Left hindlimb (tissue), 1 donor: Measurements from ENCODE around the gene EIF4A3.
A peak's percentile ranks its signal among the peaks of the same experiment; 100 is the strongest.

Experiments used
- DNase-seq: peaks from one replicate; pipeline ENCODE4 v3.0.0-alpha.2; 2018

The EIF4A3 gene

GRCh38 chr17:80111702-80112470, 35.0 kb downstream of the EIF4A3 start:
- DNase-seq: no peak

GRCh38 chr17:80110927-80111701, 35.8 kb downstream of the EIF4A3 start:
- no peak for DNase-seq

GRCh38 chr17:80110447-80110812, 36.5 kb downstream of the EIF4A3 start:
- no peak for DNase-seq

GRCh38 chr17:80109713-80110446, 37.0 kb downstream of the EIF4A3 start:
- DNase-seq: no peak

GRCh38 chr17:80109066-80109660, 37.8 kb downstream of the EIF4A3 start:
- DNase-seq: no peak

- DNase-seq: no peak
Observed at GRCh38 chr17:80108036-80108971, 38.6 kb downstream of the EIF4A3 start.

DNA sequence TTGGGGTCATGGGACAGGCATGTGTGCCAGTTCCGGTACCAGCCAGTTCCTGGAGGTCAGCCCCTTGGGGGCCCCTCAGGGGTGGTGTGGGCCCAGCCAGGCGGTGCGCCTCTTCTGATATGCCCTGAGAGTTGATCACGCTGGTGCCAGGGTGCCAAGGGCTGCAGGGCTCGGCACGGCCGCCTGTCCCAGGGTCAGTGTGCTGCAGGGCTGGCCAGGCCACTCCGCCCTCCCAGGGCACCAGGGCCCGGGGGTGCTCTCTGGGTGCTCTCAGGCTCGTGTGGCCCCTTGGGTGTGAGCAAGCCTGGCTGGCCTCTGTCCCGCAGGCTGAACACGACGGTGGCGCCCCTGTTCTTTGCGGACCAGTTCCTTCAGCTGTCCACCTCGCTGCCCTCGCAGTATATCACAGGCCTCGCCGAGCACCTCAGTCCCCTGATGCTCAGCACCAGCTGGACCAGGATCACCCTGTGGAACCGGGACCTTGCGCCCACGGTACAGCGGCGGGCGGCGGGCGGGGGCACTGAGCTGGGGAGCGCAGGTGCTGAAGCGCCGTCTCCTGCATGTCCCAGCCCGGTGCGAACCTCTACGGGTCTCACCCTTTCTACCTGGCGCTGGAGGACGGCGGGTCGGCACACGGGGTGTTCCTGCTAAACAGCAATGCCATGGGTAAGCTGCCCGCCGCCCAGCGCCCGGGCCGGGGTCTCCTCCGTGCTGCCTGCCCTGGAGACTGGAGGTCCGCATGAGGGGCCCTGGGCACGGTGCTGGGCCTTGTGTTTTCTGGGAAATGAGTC, 39.5 kb downstream of the EIF4A3 start:
- DNase-seq: no peak

GRCh38 chr17:80106751-80107150, 40.2 kb downstream of the EIF4A3 start:
- DNase-seq: no peak

DNA sequence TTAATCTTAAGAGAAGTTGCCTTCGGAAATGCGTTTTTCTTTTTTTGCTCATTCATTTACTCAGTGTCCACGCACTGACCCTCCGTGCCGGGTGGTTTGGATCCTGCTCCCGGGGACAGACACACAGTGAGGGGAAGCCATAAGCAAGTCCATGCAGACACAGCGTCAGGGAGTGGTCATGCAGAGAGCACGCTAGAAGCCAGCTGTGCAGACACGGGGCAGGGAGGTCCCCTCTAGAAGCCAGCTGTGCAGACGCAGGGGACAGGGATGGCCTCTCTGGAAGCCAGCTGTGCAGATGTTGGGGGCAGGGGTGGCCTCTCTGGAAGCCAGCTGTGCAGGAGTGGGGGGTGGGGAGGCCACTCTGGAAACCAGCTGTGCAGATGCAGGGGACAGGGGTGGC, 40.8 kb downstream of the EIF4A3 start:
- peak; percentile 66 for DNase-seq

DNA sequence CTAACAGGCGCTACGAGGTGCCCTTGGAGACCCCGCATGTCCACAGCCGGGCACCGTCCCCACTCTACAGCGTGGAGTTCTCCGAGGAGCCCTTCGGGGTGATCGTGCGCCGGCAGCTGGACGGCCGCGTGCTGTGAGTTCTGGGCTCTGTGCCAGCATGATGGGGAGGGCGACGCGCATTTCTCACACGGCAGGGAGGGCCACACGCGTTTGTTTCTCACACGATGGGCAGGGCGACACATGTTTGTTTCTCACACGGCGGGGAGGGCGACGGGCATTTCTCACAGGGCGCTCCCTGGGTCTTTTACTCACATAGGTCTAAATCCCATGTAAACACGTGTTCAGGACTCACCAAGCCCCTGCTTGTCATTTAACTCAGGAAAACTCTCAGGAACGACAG, 41.2 kb downstream of the EIF4A3 start:
- DNase-seq: no peak

GRCh38 chr17:80104956-80105375, 42.0 kb downstream of the EIF4A3 start:
- DNase-seq: no peak

DNA sequence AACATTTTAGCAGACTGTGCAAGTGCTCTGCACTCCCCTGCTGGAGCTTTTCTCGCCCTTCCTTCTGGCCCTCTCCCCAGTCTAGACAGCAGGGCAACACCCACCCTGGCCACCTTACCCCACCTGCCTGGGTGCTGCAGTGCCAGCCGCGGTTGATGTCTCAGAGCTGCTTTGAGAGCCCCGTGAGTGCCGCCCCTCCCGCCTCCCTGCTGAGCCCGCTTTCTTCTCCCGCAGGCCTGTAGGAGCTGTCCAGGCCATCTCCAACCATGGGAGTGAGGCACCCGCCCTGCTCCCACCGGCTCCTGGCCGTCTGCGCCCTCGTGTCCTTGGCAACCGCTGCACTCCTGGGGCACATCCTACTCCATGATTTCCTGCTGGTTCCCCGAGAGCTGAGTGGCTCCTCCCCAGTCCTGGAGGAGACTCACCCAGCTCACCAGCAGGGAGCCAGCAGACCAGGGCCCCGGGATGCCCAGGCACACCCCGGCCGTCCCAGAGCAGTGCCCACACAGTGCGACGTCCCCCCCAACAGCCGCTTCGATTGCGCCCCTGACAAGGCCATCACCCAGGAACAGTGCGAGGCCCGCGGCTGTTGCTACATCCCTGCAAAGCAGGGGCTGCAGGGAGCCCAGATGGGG, 42.5 kb downstream of the EIF4A3 start:
- DNase-seq: no peak

DNA sequence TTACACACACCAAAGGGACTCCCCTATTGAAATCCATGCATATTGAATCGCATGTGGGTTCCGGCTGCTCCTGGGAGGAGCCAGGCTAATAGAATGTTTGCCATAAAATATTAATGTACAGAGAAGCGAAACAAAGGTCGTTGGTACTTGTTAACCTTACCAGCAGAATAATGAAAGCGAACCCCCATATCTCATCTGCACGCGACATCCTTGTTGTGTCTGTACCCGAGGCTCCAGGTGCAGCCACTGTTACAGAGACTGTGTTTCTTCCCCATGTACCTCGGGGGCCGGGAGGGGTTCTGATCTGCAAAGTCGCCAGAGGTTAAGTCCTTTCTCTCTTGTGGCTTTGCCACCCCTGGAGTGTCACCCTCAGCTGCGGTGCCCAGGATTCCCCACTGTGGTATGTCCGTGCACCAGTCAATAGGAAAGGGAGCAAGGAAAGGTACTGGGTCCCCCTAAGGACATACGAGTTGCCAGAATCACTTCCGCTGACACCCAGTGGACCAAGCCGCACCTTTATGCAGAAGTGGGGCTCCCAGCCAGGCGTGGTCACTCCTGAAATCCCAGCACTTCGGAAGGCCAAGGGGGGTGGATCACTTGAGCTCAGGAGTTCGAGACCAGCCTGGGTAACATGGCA, 43.4 kb downstream of the EIF4A3 start:
- no peak for DNase-seq

DNA sequence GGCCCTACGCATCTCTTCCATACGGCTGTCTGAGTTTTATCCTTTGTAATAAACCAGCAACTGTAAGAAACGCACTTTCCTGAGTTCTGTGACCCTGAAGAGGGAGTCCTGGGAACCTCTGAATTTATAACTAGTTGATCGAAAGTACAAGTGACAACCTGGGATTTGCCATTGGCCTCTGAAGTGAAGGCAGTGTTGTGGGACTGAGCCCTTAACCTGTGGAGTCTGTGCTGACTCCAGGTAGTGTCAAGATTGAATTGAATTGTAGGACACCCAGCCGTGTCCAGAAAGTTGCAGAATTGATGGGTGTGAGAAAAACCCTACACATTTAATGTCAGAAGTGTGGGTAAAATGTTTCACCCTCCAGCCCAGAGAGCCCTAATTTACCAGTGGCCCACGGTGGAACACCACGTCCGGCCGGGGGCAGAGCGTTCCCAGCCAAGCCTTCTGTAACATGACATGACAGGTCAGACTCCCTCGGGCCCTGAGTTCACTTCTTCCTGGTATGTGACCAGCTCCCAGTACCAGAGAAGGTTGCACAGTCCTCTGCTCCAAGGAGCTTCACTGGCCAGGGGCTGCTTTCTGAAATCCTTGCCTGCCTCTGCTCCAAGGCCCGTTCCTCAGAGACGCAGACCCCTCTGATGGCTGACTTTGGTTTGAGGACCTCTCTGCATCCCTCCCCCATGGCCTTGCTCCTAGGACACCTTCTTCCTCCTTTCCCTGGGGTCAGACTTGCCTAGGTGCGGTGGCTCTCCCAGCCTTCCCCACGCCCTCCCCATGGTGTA, 44.1 kb downstream of the EIF4A3 start:
- no peak for DNase-seq

DNA sequence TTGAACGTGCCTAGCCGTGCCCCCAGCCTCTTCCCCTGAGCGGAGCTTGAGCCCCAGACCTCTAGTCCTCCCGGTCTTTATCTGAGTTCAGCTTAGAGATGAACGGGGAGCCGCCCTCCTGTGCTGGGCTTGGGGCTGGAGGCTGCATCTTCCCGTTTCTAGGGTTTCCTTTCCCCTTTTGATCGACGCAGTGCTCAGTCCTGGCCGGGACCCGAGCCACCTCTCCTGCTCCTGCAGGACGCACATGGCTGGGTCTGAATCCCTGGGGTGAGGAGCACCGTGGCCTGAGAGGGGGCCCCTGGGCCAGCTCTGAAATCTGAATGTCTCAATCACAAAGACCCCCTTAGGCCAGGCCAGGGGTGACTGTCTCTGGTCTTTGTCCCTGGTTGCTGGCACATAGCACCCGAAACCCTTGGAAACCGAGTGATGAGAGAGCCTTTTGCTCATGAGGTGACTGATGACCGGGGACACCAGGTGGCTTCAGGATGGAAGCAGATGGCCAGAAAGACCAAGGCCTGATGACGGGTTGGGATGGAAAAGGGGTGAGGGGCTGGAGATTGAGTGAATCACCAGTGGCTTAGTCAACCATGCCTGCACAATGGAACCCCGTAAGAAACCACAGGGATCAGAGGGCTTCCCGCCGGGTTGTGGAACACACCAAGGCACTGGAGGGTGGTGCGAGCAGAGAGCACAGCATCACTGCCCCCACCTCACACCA, 44.8 kb downstream of the EIF4A3 start:
- no peak for DNase-seq

- DNase-seq: peak; percentile 91
Observed at GRCh38 chr17:80101011-80101945, 45.6 kb downstream of the EIF4A3 start, which contains the start of gene GAA. TSS of gene GAA (plus strand) at chr17:80101581. CDS start at chr17:80104587, 3,006 bp downstream.

- no peak for DNase-seq
Observed at GRCh38 chr17:80100035-80100323, 46.9 kb downstream of the EIF4A3 start.
